Measurements from ENCODE around the gene CCDC15. TPM values are rescaled to one million over a fixed set of nuclear protein-coding genes. Genes with fewer than 3 reads are reported as not detected.

The CCDC15 gene, protein sequence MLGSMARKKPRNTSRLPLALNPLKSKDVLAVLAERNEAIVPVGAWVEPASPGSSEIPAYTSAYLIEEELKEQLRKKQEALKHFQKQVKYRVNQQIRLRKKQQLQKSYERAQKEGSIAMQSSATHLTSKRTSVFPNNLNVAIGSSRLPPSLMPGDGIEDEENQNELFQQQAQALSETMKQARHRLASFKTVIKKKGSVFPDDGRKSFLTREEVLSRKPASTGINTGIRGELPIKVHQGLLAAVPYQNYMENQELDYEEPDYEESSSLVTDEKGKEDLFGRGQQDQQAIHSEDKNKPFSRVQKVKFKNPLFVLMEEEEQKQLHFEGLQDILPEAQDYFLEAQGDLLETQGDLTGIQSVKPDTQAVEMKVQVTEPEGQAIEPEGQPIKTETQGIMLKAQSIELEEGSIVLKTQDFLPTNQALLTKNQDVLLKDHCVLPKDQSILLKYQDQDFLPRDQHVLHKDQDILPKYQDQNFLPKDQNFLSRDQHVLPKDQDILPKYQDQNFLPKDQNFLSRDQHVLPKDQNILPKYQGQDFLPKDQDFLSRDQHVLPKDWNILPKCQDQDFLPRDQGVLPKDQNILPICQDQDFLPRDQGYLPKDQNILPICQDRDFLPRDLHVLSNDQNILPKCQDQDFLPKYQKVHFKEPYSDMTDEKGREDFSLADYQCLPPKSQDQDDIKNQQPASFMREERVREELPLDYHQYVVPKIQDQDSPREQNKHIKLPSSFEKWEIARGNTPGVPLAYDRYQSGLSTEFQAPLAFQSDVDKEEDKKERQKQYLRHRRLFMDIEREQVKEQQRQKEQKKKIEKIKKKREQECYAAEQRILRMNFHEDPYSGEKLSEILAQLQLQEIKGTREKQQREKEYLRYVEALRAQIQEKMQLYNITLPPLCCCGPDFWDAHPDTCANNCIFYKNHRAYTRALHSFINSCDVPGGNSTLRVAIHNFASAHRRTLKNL
- not detected for total RNA-seq

- Histone ChIP-seq H3K27ac (peak within 1 kb of the TSS; percentile 68 to 78), H3K36me3 (no peaks in the 10 kb centered on the region)
- intact Hi-C loops (cut with DNase I) = loop anchor here (1.0 to 10.0 kb wide), 9 partner anchors 77 to 933 kb away; partner anchors contain the start of genes CHEK1, HYLS1, STT3A and TBRG1
Measured at GRCh38 chr11:124953753-124954589, at the start of gene CCDC15. Gene CCDC15 (plus strand): TSS chr11:124954202. CDS start chr11:124954733, 531 bp downstream.

DNA sequence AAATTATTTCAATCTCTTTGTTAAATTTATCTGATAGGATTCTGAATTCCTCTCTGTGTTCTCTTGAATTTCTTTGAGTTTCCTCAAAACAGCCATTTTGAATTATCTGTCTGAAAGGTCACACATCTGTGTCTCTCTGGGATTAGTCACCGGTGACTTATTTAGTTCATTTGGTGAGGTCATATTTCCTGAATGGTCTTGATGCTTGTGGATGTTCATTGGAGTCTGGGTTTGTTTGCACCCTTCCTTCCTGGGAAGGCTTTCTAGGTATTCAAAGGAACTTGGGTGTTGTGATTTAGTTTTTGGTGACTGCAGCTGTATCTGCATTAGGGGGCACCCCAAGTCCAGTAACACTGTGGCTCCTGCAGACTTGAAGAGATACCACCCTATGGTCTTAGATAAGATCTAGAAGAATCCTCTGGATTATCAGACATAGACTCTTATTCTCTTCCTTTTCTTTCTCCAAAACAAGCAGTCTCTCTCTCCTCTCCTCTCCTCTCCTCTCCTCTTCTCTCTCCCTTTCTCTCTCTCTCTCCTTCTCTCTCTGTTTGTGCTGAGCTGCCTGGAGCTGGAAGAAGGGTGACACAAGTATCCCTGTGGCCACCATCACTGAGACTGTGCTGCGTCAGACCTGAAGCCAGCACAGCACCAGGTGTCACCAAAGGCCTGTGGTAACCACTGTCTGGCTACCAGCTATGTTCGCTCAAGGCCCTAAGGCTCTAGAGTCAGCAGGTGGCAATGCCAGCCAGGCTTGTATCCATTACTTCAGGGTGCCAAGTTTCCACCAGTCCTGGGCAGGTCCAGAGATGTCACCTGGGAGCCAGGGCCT is 38.2 kb upstream of the CCDC15 start:
- TF ChIP-seq CTCF (IDR thresholded peaks at IDR 0.05) = no peak
- H3K4me1 ChIP-seq = no peaks in the 10 kb centered on the region

More at GRCh38 chr11:124953753-124954589, at the start of gene CCDC15:
- H3K9me3 ChIP-seq = no peaks in the 10 kb centered on the region
- H3K4me3 ChIP-seq = peak within 1 kb of the TSS; percentile 62 to 71
- DNase-seq (ENCODE audit: low spot score in 2 of 2) = peak; percentile 88 to 98
- peaks cover 0 to 8% of the 10 kb centered on the region in 2 donors for H3K4me1 ChIP-seq
- H3K27me3 ChIP-seq = no peaks in the 10 kb centered on the region
- no peak for TF ChIP-seq CTCF (IDR thresholded peaks at IDR 0.05)

GRCh38 chr11:124916370-124916710 is 37.7 kb upstream of the CCDC15 start:
- H3K9me3 ChIP-seq = no peaks in the 10 kb centered on the region
- TF ChIP-seq CTCF (IDR thresholded peaks at IDR 0.05) = no peak
- H3K36me3 ChIP-seq = no peaks in the 10 kb centered on the region
- no peak for DNase-seq (ENCODE audit: low spot score in 2 of 2)
- intact Hi-C loops (cut with DNase I) = no loop called here
- no peaks in the 10 kb centered on the region for H3K27me3 ChIP-seq
- H3K27ac ChIP-seq = no peak overlapping the region
- no peak overlapping the region for H3K4me3 ChIP-seq
- H3K4me1 ChIP-seq = no peaks in the 10 kb centered on the region

More for the DNA sequence above, 38.2 kb upstream of the CCDC15 start:
- Histone ChIP-seq H3K36me3 (no peaks in the 10 kb centered on the region), H3K9me3 (no peaks in the 10 kb centered on the region), H3K4me3 (no peak overlapping the region), H3K27ac (no peak overlapping the region), H3K27me3 (no peaks in the 10 kb centered on the region)
- intact Hi-C loops (cut with DNase I) = no loop called here
- no peak for DNase-seq (ENCODE audit: low spot score in 2 of 2)

GRCh38 chr11:124917115-124917637 is 36.8 kb upstream of the CCDC15 start:
- intact Hi-C loops (cut with DNase I) = no loop called here

More at GRCh38 chr11:124917115-124917637, 36.8 kb upstream of the CCDC15 start:
- no peaks in the 10 kb centered on the region for H3K4me1 ChIP-seq
- no peaks in the 10 kb centered on the region for H3K36me3 ChIP-seq
- H3K9me3 ChIP-seq = no peaks in the 10 kb centered on the region
- no peak for DNase-seq (ENCODE audit: low spot score in 2 of 2)
- TF ChIP-seq CTCF (IDR thresholded peaks at IDR 0.05) = no peak
- no peak overlapping the region for H3K4me3 ChIP-seq
- H3K27me3 ChIP-seq = no peaks in the 10 kb centered on the region
- no peak overlapping the region for H3K27ac ChIP-seq

Data from ascending aorta (tissue), 2 donors.